ENCODE data around the gene PRKN.

The PRKN gene

GRCh38 chr6:162118706-162119105 lies 608.9 kb downstream of the PRKN start (continued):
- no peak for TF ChIP-seq ZNF530 (tag by site-specific recombination; IDR thresholded peaks at IDR 0.05; ENCODE audit: low read depth)
- TF ChIP-seq ZNF768 (tag by site-specific recombination; IDR thresholded peaks at IDR 0.05): no peak
- TF ChIP-seq ZNF214 (tag by site-specific recombination; IDR thresholded peaks at IDR 0.05; ENCODE audit: borderline replicate concordance): no peak
- no peak for TF ChIP-seq ZNF701 (tag by site-specific recombination; IDR thresholded peaks at IDR 0.05)
- no peak for TF ChIP-seq ZNF335 (tag by site-specific recombination; conservative IDR thresholded peaks at IDR 0.05)
- no peak for TF ChIP-seq ZNF211 (tag by site-specific recombination; IDR thresholded peaks at IDR 0.05; ENCODE audit: low read depth)
- TF ChIP-seq ZNF423 (tag by site-specific recombination; IDR thresholded peaks at IDR 0.05): no peak
- no peak for TF ChIP-seq ZSCAN30 (tag by site-specific recombination; IDR thresholded peaks at IDR 0.05)
- TF ChIP-seq ZNF837 (tag by site-specific recombination; IDR thresholded peaks at IDR 0.05): no peak

DNA sequence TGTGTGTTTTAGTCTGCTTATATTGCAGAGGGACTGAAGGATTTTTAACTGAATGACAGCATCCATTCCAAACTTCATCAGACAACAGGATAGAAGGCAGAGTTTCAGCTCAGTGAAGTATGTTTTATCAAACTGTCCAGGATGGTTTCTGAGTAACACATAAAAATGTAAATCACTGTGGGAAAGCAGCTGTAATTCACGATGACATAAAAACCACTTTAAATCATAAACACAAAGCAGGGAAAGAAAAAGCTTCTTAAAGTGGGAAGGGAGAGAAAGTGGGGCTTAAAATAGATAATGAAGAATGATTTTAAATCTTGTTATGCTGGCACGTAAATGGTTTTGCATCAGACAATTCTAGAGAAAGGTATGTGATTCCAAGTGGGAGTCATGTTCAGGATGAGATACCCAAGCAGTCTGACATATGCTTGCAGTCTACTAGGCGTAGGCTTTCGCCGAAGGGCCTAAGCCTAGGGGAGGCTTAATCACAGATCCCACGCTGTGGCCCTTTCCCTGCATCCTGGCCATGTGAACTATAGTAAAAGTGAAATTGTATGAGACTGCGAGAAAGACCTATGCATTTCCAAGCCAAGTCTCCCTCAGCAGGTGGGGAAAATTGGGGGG lies 610.6 kb downstream of the PRKN start:
- ChIA-PET POLR2A (no interaction called here), CTCF (no interaction called here)
- Histone ChIP-seq H3K36me3 (ENCODE audit: control insufficient read depth in 2 of 2, insufficient read depth in 1 of 2, low read length in 2 of 2) (no peaks in the 10 kb centered on the region), H3K4me1 (ENCODE audit: control insufficient read depth, insufficient read depth, low read length) (no peaks in the 10 kb centered on the region), H3K9me3 (ENCODE audit: control insufficient read depth, insufficient read depth, low read depth, low read length) (no peaks in the 10 kb centered on the region), H3K27ac (ENCODE audit: extremely low read depth, low read depth, low read length) (no peak overlapping the region), H3K4me3 (ENCODE audit: low read depth, low read length) (no peak overlapping the region)
- TF ChIP-seq ZFP41 (tag by site-specific recombination; IDR thresholded peaks at IDR 0.05; ENCODE audit: borderline replicate concordance): no peak
- no peak for TF ChIP-seq PBX3 (CRISPR knock-in tag; IDR thresholded peaks at IDR 0.05)
- TF ChIP-seq SP2 (tag by site-specific recombination; IDR thresholded peaks at IDR 0.05): no peak
- no peak for TF ChIP-seq ZNF677 (tag by site-specific recombination; IDR thresholded peaks at IDR 0.05)
- no peak for TF ChIP-seq ZNF391 (tag by site-specific recombination; IDR thresholded peaks at IDR 0.05; ENCODE audit: borderline replicate concordance, low read depth)
- TF ChIP-seq ZNF830 (tag by site-specific recombination; IDR thresholded peaks at IDR 0.05; ENCODE audit: low read depth): no peak
- no peak for TF ChIP-seq PRDM1 (tag by site-specific recombination; IDR thresholded peaks at IDR 0.05)
- TF ChIP-seq, protein P1, sequence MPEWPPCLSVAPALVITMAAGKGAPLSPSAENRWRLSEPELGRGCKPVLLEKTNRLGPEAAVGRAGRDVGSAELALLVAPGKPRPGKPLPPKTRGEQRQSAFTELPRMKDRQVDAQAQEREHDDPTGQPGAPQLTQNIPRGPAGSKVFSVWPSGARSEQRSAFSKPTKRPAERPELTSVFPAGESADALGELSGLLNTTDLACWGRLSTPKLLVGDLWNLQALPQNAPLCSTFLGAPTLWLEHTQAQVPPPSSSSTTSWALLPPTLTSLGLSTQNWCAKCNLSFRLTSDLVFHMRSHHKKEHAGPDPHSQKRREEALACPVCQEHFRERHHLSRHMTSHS (tag by site-specific recombination; IDR thresholded peaks at IDR 0.05): no peak
- no peak for TF ChIP-seq ZNF2 (tag by site-specific recombination; IDR thresholded peaks at IDR 0.05)
- TF ChIP-seq GLIS2 (tag by site-specific recombination; IDR thresholded peaks at IDR 0.05): no peak
- TF ChIP-seq ZNF596 (tag by site-specific recombination; IDR thresholded peaks at IDR 0.05): no peak
- TF ChIP-seq ZNF433 (tag by site-specific recombination; IDR thresholded peaks at IDR 0.05; ENCODE audit: low read depth): no peak
- TF ChIP-seq ATF2 (tag by site-specific recombination; IDR thresholded peaks at IDR 0.05; ENCODE audit: low read depth): no peak
- no peak for TF ChIP-seq ZNF132 (tag by site-specific recombination; IDR thresholded peaks at IDR 0.05; ENCODE audit: borderline replicate concordance)
- TF ChIP-seq ZNF23 (tag by site-specific recombination; IDR thresholded peaks at IDR 0.05; ENCODE audit: borderline replicate concordance): no peak
- no peak for TF ChIP-seq ZNF747 (tag by site-specific recombination; IDR thresholded peaks at IDR 0.05)
- TF ChIP-seq SETDB1 (IDR thresholded peaks at IDR 0.05; ENCODE audit: insufficient read length, low read length): no peak
- no peak for TF ChIP-seq ZNF514 (tag by site-specific recombination; IDR thresholded peaks at IDR 0.05)
